SK-N-SH (cell line): Measurements from ENCODE around the gene PPP1R14D.

Experiments used
- FOXM1 ChIP-seq: IDR thresholded peaks from 2 replicates; pipeline ENCODE4 v1.4.0; 2012; ENCODE audit warnings: low read depth, mild to moderate bottlenecking
- GATA2 ChIP-seq: sonication (generic); formaldehyde crosslinking; IDR thresholded peaks from 2 replicates; pipeline ENCODE4 v1.5.0; 2020; ENCODE audit warnings: mild to moderate bottlenecking, missing genetic modification reagents
- MAX ChIP-seq: IDR thresholded peaks from 2 replicates; pipeline ENCODE4 v1.4.0; 2012; ENCODE audit warnings: low read depth
- POLR2AphosphoS5 ChIP-seq: IDR thresholded peaks from 2 replicates; pipeline ENCODE4 v1.6.1; 2012; ENCODE audit warnings: low read depth, low read length
- RAD21 ChIP-seq: IDR thresholded peaks from 2 replicates; pipeline ENCODE4 v1.6.1; 2012; ENCODE audit warnings: mild to moderate bottlenecking, low read length
- RXRA ChIP-seq: IDR thresholded peaks from 2 replicates; pipeline ENCODE4 v1.4.0; 2012; ENCODE audit warnings: low read depth, mild to moderate bottlenecking, borderline replicate concordance
- USF2 ChIP-seq: fragments of 150-350 bp; IDR thresholded peaks from 2 replicates; pipeline ENCODE4 v1.6.1; 2017; ENCODE audit warnings: antibody characterized with exemption, low read length, low read depth, borderline replicate concordance
- TF ChIP-seq, protein P1 (sequence below): fragments of 200-600 bp; sonication (generic); IDR thresholded peaks from 2 replicates; pipeline ENCODE4 v1.6.1; 2017; ENCODE audit warnings: antibody characterized with exemption, mild to moderate bottlenecking, moderate library complexity
- TF ChIP-seq, protein P2 (sequence below): IDR thresholded peaks from 2 replicates; pipeline ENCODE4; 2012

DNA sequence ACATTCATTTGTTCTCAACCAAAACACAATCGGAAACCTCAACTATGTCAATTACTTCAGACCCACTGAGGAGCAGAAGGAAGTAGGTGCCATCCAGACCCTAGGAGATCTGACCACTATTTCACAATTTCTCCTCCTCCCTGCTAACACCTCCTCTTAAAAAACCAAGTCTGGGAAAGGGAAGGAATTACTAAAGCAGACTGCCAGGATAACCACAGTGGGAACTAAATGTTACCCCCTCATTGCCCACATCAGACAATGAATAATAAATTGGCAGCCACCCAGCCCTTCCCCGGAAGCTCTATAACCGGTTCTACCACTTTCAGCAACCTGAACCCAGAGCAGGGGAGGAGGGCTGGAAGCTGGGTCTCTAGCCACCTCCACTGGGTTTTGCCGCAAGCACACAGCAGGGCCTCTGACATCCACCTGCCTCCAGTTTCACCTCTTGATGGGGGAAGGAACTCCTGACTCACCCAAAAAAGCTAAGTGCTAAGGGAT is 41.1 kb downstream of the PPP1R14D start:
- TF ChIP-seq FOXM1 (no peak), USF2 (no peak), RAD21 (no peak), RXRA (no peak), POLR2AphosphoS5 (no peak), MAX (0 out of 2 replicates have a peak, but pooled peaks have one; percentile 26), GATA2 (CRISPR knock-in tag) (no peak)
- TF ChIP-seq, protein P1, sequence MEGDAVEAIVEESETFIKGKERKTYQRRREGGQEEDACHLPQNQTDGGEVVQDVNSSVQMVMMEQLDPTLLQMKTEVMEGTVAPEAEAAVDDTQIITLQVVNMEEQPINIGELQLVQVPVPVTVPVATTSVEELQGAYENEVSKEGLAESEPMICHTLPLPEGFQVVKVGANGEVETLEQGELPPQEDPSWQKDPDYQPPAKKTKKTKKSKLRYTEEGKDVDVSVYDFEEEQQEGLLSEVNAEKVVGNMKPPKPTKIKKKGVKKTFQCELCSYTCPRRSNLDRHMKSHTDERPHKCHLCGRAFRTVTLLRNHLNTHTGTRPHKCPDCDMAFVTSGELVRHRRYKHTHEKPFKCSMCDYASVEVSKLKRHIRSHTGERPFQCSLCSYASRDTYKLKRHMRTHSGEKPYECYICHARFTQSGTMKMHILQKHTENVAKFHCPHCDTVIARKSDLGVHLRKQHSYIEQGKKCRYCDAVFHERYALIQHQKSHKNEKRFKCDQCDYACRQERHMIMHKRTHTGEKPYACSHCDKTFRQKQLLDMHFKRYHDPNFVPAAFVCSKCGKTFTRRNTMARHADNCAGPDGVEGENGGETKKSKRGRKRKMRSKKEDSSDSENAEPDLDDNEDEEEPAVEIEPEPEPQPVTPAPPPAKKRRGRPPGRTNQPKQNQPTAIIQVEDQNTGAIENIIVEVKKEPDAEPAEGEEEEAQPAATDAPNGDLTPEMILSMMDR = no peak
- TF ChIP-seq, protein P2, sequence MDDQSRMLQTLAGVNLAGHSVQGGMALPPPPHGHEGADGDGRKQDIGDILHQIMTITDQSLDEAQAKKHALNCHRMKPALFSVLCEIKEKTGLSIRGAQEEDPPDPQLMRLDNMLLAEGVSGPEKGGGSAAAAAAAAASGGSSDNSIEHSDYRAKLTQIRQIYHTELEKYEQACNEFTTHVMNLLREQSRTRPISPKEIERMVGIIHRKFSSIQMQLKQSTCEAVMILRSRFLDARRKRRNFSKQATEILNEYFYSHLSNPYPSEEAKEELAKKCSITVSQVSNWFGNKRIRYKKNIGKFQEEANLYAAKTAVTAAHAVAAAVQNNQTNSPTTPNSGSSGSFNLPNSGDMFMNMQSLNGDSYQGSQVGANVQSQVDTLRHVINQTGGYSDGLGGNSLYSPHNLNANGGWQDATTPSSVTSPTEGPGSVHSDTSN = no peak
